IMR-90 (cell line): ENCODE data around the gene ATP9B. TPM values are rescaled to one million over a fixed set of nuclear protein-coding genes. Genes with fewer than 3 reads are reported as not detected.

ENCODE experiments used
- ATAC-seq: fragments of 200-7000 bp; cut with Tn5 transposase; 2 replicates; pipeline ENCODE4 v1.9.1; 2020; ENCODE audit warnings: low read depth, mild to moderate bottlenecking, moderate library complexity
- BruUV-seq: library from RNA; stranded (reverse); fragments of 400-500 nt; replicated peaks from 2 replicates; lab custom pipeline; 2021; lab: Mats Ljungman, UMichigan
- CTCF ChIA-PET: fragments of 300-600 bp; formaldehyde crosslinking; extraction: SDS; loops from one replicate; lab custom pipeline; 2021; ENCODE audit warnings: antibody characterized with exemption; lab: Yijun Ruan, JAX
- POLR2A ChIA-PET: fragments of 300-600 bp; sonication (Branson Sonifier 250); formaldehyde crosslinking; loops from one replicate; lab custom pipeline; 2022; ENCODE audit warnings: antibody characterized with exemption; ENCODE audit not compliant: unreplicated experiment; lab: Charles Lee
- DNase-seq: peaks from one replicate; pipeline ENCODE4 v3.0.0; 2013
- H2AFZ ChIP-seq: replicated peaks from 2 replicates; pipeline ENCODE3; 2013; ENCODE audit warnings: low read length, mild to moderate bottlenecking; ENCODE audit not compliant: poor library complexity
- H2AK5ac ChIP-seq: 2 replicates; pipeline ENCODE4 v1.6.1; 2013; ENCODE audit warnings: low read depth, low read length, inconsistent platforms
- H2AK9ac ChIP-seq: replicated peaks from 2 replicates; pipeline ENCODE3; 2013; ENCODE audit warnings: mild to moderate bottlenecking, low read depth, low read length, moderate library complexity; ENCODE audit not compliant: poor library complexity
- H2BK120ac ChIP-seq: 2 replicates; pipeline ENCODE4 v1.6.1; 2013; ENCODE audit warnings: low read depth, low read length, inconsistent platforms
- H2BK15ac ChIP-seq: 3 replicates; pipeline ENCODE4 v1.6.1; 2013; ENCODE audit warnings: low read depth, low read length, inconsistent platforms
- H2BK20ac ChIP-seq: 2 replicates; pipeline ENCODE4 v1.6.1; 2013; ENCODE audit warnings: low read depth, mild to moderate bottlenecking, inconsistent platforms, low read length, moderate library complexity
- H2BK5ac ChIP-seq: 2 replicates; pipeline ENCODE4 v1.6.1; 2013; ENCODE audit warnings: mild to moderate bottlenecking, low read depth, low read length, inconsistent platforms; ENCODE audit not compliant: poor library complexity, severe bottlenecking
- H3K14ac ChIP-seq: replicated peaks from 2 replicates; pipeline ENCODE4 v1.6.1; 2013; ENCODE audit warnings: low read depth, low read length, inconsistent platforms
- H3K18ac ChIP-seq: 2 replicates; pipeline ENCODE4 v1.6.1; 2013; ENCODE audit warnings: low read depth, low read length, control low read depth
- H3K23ac ChIP-seq: 2 replicates; pipeline ENCODE4 v1.6.1; 2013; ENCODE audit warnings: low read depth, low read length, inconsistent platforms
- H3K27ac ChIP-seq: 2 replicates; pipeline ENCODE4 v1.5.1; 2013; ENCODE audit warnings: mild to moderate bottlenecking, control low read depth, low read length; ENCODE audit not compliant: insufficient read depth
- H3K27me3 ChIP-seq: 2 replicates; pipeline ENCODE4 v1.6.1; 2013; ENCODE audit warnings: low read length; ENCODE audit not compliant: control insufficient read depth, insufficient read depth
- H3K36me3 ChIP-seq: 2 replicates; pipeline ENCODE4 v1.6.1; 2013; ENCODE audit warnings: low read length, mixed read lengths; ENCODE audit not compliant: control insufficient read depth, insufficient read depth
- H3K4ac ChIP-seq: 2 replicates; pipeline ENCODE4 v1.6.1; 2013; ENCODE audit warnings: low read depth, low read length, inconsistent platforms
- H3K4me1 ChIP-seq: 2 replicates; pipeline ENCODE4 v1.6.1; 2013; ENCODE audit warnings: low read length, mixed read lengths; ENCODE audit not compliant: control insufficient read depth, insufficient read depth
- H3K4me2 ChIP-seq: 2 replicates; pipeline ENCODE4 v1.6.1; 2013; ENCODE audit warnings: low read depth, mild to moderate bottlenecking, control low read depth, low read length, moderate library complexity
- H3K4me3 ChIP-seq: 2 replicates; pipeline ENCODE4 v1.5.1; 2013; ENCODE audit warnings: low read depth, mild to moderate bottlenecking, control low read depth, low read length, moderate library complexity; ENCODE audit not compliant: insufficient read depth
- H3K56ac ChIP-seq: 2 replicates; pipeline ENCODE4 v1.6.1; 2013; ENCODE audit warnings: low read length, inconsistent platforms; ENCODE audit not compliant: insufficient read depth; ENCODE audit errors: extremely low read depth
- H3K79me1 ChIP-seq, 2 experiments: 2 replicates each; pipeline ENCODE4 v1.6.1; 2013; ENCODE audit warnings: low read length in 2 of 2, inconsistent platforms in 1 of 2, low read depth in 1 of 2
- H3K9ac ChIP-seq: 2 replicates; pipeline ENCODE4 v1.6.1; 2013; ENCODE audit warnings: low read depth, low read length, control low read depth
- H3K9me1 ChIP-seq: 2 replicates; pipeline ENCODE4 v1.6.1; 2013; ENCODE audit warnings: low read length, inconsistent platforms; ENCODE audit not compliant: insufficient read depth
- H3K9me3 ChIP-seq: 2 replicates; pipeline ENCODE4 v1.6.1; 2013; ENCODE audit warnings: low read length; ENCODE audit not compliant: control insufficient read depth, insufficient read depth
- H4K20me1 ChIP-seq: 2 replicates; pipeline ENCODE4 v1.6.1; 2013; ENCODE audit warnings: low read length, inconsistent platforms; ENCODE audit not compliant: insufficient read depth
- H4K5ac ChIP-seq: 2 replicates; pipeline ENCODE4 v1.6.1; 2013; ENCODE audit warnings: mild to moderate bottlenecking, low read depth, low read length, control low read depth
- H4K8ac ChIP-seq, 2 experiments: 2 replicates each; pipeline ENCODE4 v1.6.1; 2013; ENCODE audit warnings: low read depth in 2 of 2, low read length in 2 of 2, control low read depth in 1 of 2, inconsistent platforms in 1 of 2
- H4K91ac ChIP-seq: 2 replicates; pipeline ENCODE4 v1.6.1; 2013; ENCODE audit warnings: low read depth, low read length, inconsistent platforms; ENCODE audit not compliant: insufficient read depth
- BHLHE40 ChIP-seq: fragments of 150-350 bp; IDR thresholded peaks from 2 replicates; pipeline ENCODE4 v1.6.1; 2016; ENCODE audit warnings: mild to moderate bottlenecking, low read depth, low read length
- FOS ChIP-seq: fragments of 150-350 bp; IDR thresholded peaks from 2 replicates; pipeline ENCODE4 v1.6.1; 2016; ENCODE audit warnings: low read depth, low read length
- MAFK ChIP-seq: IDR thresholded peaks from 2 replicates; pipeline ENCODE4 v1.6.1; 2012; ENCODE audit warnings: low read depth, low read length, improper control_type of control experiment
- MXI1 ChIP-seq: IDR thresholded peaks from 2 replicates; pipeline ENCODE4 v1.6.1; 2012; ENCODE audit warnings: low read depth, mild to moderate bottlenecking, low read length, moderate library complexity, borderline replicate concordance
- POLR2A ChIP-seq: IDR thresholded peaks from 2 replicates; pipeline ENCODE4 v1.6.1; 2012; ENCODE audit warnings: mild to moderate bottlenecking, low read depth, low read length
- WGBS, 2 experiments: methylation state at CpG; one replicate each; pipeline versions ENCODE4 v1.1.5 to v1.1.7; 2013; ENCODE audit warnings: missing lambda C conversion rate in 2 of 2; ENCODE audit not compliant: insufficient read length in 1 of 2; ENCODE audit errors: extremely low coverage in 2 of 2; 5-methylcytosine and 5-hydroxymethylcytosine counted together
- dilution Hi-C: fragments of 300-500 bp; cut with HindIII; formaldehyde crosslinking; loops from one replicate; pipeline ENCODE4 v1.14.3; 2018; ENCODE audit warnings: low sequenced_read_pairs; ENCODE audit not compliant: unreplicated experiment
- in situ Hi-C: fragments of 300-500 bp; cut with MboI; formaldehyde crosslinking; loops from 3 replicates; pipeline ENCODE4 v1.14.3; 2019; ENCODE audit warnings: low sequenced_read_pairs, inconsistent platforms, mixed read lengths
- intact Hi-C: fragments of 100-400 bp; cut with micrococcal nuclease; formaldehyde crosslinking; loops from 2 replicates; pipeline ENCODE4 v1.10.0; 2022
- polyA plus RNA-seq, 3 experiments: library from polyadenylated mRNA; depleted of rRNA; stranded (reverse); fragments of >200 nt; gene quantifications; 2 replicates each; pipeline ENCODE4 v1.2.3, GENCODE V29; 2012; ENCODE audit warnings: low replicate concordance in 1 of 3
- total RNA-seq: library from RNA; depleted of rRNA; stranded (reverse); fragments of >200 nt; gene quantifications from 2 replicates; pipeline ENCODE4 v1.2.3, GENCODE V29; 2012

ATP9B gene
- total and polyA plus RNA-seq, 2 of the 4 experiments (the other 2 are of a cell fraction) = 11.0 to 11.5 TPM

DNA sequence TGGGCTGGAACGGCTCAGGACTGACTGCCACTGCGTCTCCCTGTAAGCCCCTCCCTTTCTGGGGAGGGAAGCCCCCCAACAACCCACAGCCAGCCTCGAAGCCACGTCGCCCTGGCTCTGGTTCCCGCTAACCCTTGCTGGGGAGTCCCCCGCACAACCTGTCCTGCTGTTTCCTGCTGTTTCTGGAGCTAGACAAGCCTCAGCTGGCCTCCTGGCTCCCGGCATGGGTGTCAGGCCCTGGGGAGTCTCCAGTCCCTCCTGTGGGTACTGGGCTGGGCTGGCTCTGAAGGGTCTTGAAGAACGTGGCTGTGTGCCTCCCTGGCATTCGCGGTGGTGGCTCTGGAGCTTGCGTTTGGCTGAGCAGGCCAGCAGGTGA, 347.5 kb downstream of the ATP9B start:
- Histone ChIP-seq H3K18ac (no peak overlapping the region), H3K9ac (no peak overlapping the region), H4K8ac (no peak overlapping the region), H3K79me1 (no peaks in the 10 kb centered on the region), H3K23ac (no peak overlapping the region), H3K56ac (no peak overlapping the region), H3K14ac (no peak overlapping the region), H4K5ac (no peak overlapping the region), H2BK15ac (no peak overlapping the region), H2BK120ac (no peak overlapping the region), H2AFZ (no peak overlapping the region), H2BK20ac (no peak overlapping the region), H3K27ac (no peak overlapping the region), H3K27me3 (no peaks in the 10 kb centered on the region), H3K4ac (no peak overlapping the region), H2AK9ac (no peak overlapping the region), H3K4me3 (no peak overlapping the region), H3K9me1 (no peaks in the 10 kb centered on the region), H2BK5ac (no peak overlapping the region), H4K91ac (no peak overlapping the region), H3K4me2 (no peak overlapping the region), H3K4me1 (no peaks in the 10 kb centered on the region), H3K9me3 (no peaks in the 10 kb centered on the region), H4K20me1 (no peaks in the 10 kb centered on the region), H3K36me3 (peaks cover 10% of the 10 kb centered on the region; the same call in 1 of the 2 replicates), H2AK5ac (no peak overlapping the region)
- ATAC-seq (no peak), DNase-seq (no peak)
- TF ChIP-seq MAFK = no peak
- no peak for TF ChIP-seq FOS
- no peak for TF ChIP-seq MXI1
- no peak for TF ChIP-seq BHLHE40
- no peak for TF ChIP-seq POLR2A
- ChIA-PET CTCF (no interaction called here), POLR2A (no interaction called here)
- 55% methylated on average over 2 of the region's 12 CpGs; no CpG with 5 or more reads in 1 of the 2 experiments for WGBS, 2 experiments
- in situ Hi-C loops = no loop called here
- no TSS peak for BruUV-seq
- intact Hi-C loops = no loop called here
- dilution Hi-C loops = no loop called here
